Measurements from ENCODE around the gene SAFB2. TPM values are rescaled to one million over a fixed set of nuclear protein-coding genes. Genes with fewer than 3 reads are reported as not detected.
"Not testable (repeated sequence)": the region's sequence is repeated elsewhere in the genome, so short reads cannot be mapped to it uniquely, and the experiment has no call there.

The SAFB2 gene
- total RNA-seq, 2 donors from 2014 or later: 55.1 to 80.6 TPM

- H3K27me3 ChIP-seq (replicated peaks; ENCODE audit: insufficient read depth): no peaks in the 10 kb centered on the region
- H3K4me3 ChIP-seq: no peak overlapping the region
- no peak for TF ChIP-seq CTCF (IDR thresholded peaks at IDR 0.05)
- peaks cover 23 to 39% of the 10 kb centered on the region in 2 donors for H3K4me1 ChIP-seq (ENCODE audit: control insufficient read depth in 1 of 2, low read depth in 2 of 2)
- ATAC-seq (ENCODE audit: insufficient number of reproducible peaks, low FRiP score, low read depth) (no peak), DNase-seq (ENCODE audit: low spot score) (no peak)
- peaks cover 27% of the 10 kb centered on the region for H3K36me3 ChIP-seq
- H3K9me3 ChIP-seq: no peaks in the 10 kb centered on the region
- H3K27ac ChIP-seq: no peak overlapping the region
Observed at GRCh38 chr19:5618591-5618990, 4.0 kb downstream of the SAFB2 start.

GRCh38 chr19:5617080-5617479 lies 5.5 kb downstream of the SAFB2 start:
- ATAC-seq (ENCODE audit: insufficient number of reproducible peaks, low FRiP score, low read depth): no peak

GRCh38 chr19:5615756-5616327 lies 6.7 kb downstream of the SAFB2 start:
- Histone ChIP-seq H3K27me3 (replicated peaks; ENCODE audit: insufficient read depth) (no peaks in the 10 kb centered on the region), H3K27ac (no peak overlapping the region), H3K4me1 (ENCODE audit: control insufficient read depth in 1 of 2, low read depth in 2 of 2) (peaks cover 14 to 33% of the 10 kb centered on the region in 2 donors), H3K36me3 (peaks cover 45% of the 10 kb centered on the region), H3K4me3 (no peak overlapping the region), H3K9me3 (no peaks in the 10 kb centered on the region)
- no peak for TF ChIP-seq CTCF (IDR thresholded peaks at IDR 0.05)
- ATAC-seq (ENCODE audit: insufficient number of reproducible peaks, low FRiP score, low read depth): no peak
- no peak for DNase-seq (ENCODE audit: low spot score)

More at GRCh38 chr19:5617080-5617479, 5.5 kb downstream of the SAFB2 start:
- no peak overlapping the region for H3K4me3 ChIP-seq
- no peaks in the 10 kb centered on the region for H3K27me3 ChIP-seq (replicated peaks; ENCODE audit: insufficient read depth)
- H3K4me1 ChIP-seq (ENCODE audit: control insufficient read depth in 1 of 2, low read depth in 2 of 2): peaks cover 23 to 39% of the 10 kb centered on the region in 2 donors
- H3K9me3 ChIP-seq: no peaks in the 10 kb centered on the region
- no peak overlapping the region for H3K27ac ChIP-seq
- DNase-seq (ENCODE audit: low spot score): no peak
- no peak for TF ChIP-seq CTCF (IDR thresholded peaks at IDR 0.05)
- peaks cover 40% of the 10 kb centered on the region for H3K36me3 ChIP-seq

- Histone ChIP-seq H3K27ac (no peak overlapping the region), H3K4me3 (no peak overlapping the region), H3K4me1 (ENCODE audit: control insufficient read depth in 1 of 2, low read depth in 2 of 2) (peaks cover 0 to 7% of the 10 kb centered on the region in 2 donors), H3K27me3 (replicated peaks; ENCODE audit: insufficient read depth) (no peaks in the 10 kb centered on the region), H3K36me3 (peaks cover 64% of the 10 kb centered on the region), H3K9me3 (no peaks in the 10 kb centered on the region)
- DNase-seq (ENCODE audit: low spot score) (no peak), ATAC-seq (ENCODE audit: insufficient number of reproducible peaks, low FRiP score, low read depth) (no peak)
- TF ChIP-seq CTCF (IDR thresholded peaks at IDR 0.05): no peak
Observed at GRCh38 chr19:5612891-5613865, 9.4 kb downstream of the SAFB2 start.

GRCh38 chr19:5609881-5610448 lies 12.6 kb downstream of the SAFB2 start:
- DNase-seq (ENCODE audit: low spot score): no peak
- no peak for ATAC-seq (ENCODE audit: insufficient number of reproducible peaks, low FRiP score, low read depth)
- H3K4me1 ChIP-seq (ENCODE audit: control insufficient read depth in 1 of 2, low read depth in 2 of 2): no peaks in the 10 kb centered on the region

GRCh38 chr19:5608766-5609165 lies 13.8 kb downstream of the SAFB2 start:
- not testable (repeated sequence) for H3K4me3 ChIP-seq; H3K27ac ChIP-seq; H3K27me3 ChIP-seq (replicated peaks; ENCODE audit: insufficient read depth); H3K4me1 ChIP-seq (ENCODE audit: control insufficient read depth in 1 of 2, low read depth in 2 of 2); H3K9me3 ChIP-seq; ATAC-seq (ENCODE audit: insufficient number of reproducible peaks, low FRiP score, low read depth); DNase-seq (ENCODE audit: low spot score)
- peaks cover 62% of the 10 kb centered on the region for H3K36me3 ChIP-seq

More at GRCh38 chr19:5609881-5610448, 12.6 kb downstream of the SAFB2 start:
- Histone ChIP-seq H3K27ac (no peak overlapping the region), H3K36me3 (peaks cover 64% of the 10 kb centered on the region), H3K27me3 (replicated peaks; ENCODE audit: insufficient read depth) (no peaks in the 10 kb centered on the region), H3K4me3 (no peak overlapping the region), H3K9me3 (no peaks in the 10 kb centered on the region)
- no peak for TF ChIP-seq CTCF (IDR thresholded peaks at IDR 0.05)
